Measurements from ENCODE around the gene SCLY. TPM values are rescaled to one million over a fixed set of nuclear protein-coding genes. Genes with fewer than 3 reads are reported as not detected.

SCLY gene
- total and polyA plus RNA-seq, 4 donors: 7.8 to 16.1 (median 12.1) TPM

DNA sequence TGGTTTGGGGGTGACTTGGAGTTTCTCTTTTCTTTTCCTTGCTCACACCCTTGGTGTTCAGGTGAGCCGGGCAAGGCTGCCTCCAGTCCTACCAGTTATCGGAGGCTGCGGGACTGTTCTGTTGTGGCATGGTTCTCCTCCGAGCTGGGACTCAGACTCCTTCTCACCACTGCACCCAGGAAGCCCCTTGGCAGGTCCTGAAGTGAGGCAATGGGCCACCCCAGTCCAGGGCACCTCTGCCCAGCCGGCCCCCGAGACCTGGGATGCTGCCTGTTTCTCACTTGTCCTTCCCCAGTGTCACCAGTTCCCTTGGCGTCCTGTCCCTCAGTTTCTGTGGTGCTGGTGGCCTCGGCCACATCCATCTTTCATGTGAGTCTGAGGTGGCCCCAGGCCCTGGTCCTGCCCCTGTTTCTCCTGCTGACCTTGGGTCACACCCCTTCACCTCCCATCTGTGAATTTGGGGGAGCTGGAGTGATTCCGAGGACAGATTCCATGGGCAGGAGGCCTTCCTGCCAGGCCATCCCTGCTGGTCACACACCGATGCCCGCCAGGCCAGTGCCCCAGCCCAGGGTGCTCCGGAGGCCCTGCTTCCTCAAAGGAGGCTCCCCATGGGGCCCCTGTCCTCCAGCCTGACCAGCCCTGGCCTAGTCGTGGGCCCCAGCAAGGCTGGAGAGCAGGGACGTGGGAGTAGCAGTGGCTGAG lies 71.1 kb downstream of the SCLY start:
- DNase-seq (no peak), ATAC-seq (ENCODE audit: insufficient read depth, low FRiP score) (no peak)
- Histone ChIP-seq H3K4me3 (no peak overlapping the region), H3K9ac (ENCODE audit: insufficient read depth in 1 of 2, low read length in 2 of 2) (no peak overlapping the region), H3K36me3 (ENCODE audit: control insufficient read depth in 4 of 4, insufficient read depth in 4 of 4, low read length in 4 of 4) (no peaks in the 10 kb centered on the region), H3K27ac (ENCODE audit: low read depth in 1 of 2, low read length in 1 of 2) (no peak overlapping the region), H3K9me3 (ENCODE audit: control insufficient read depth in 4 of 4, insufficient read depth in 3 of 4, low read length in 3 of 4) (no peaks in the 10 kb centered on the region), H3K4me1 (ENCODE audit: control insufficient read depth in 5 of 5, insufficient read depth in 5 of 5, low read length in 5 of 5) (peaks cover 0 to 19% (median 1%) of the 10 kb centered on the region in 5 donors), H3K27me3 (ENCODE audit: control insufficient read depth in 3 of 3, insufficient read depth in 3 of 3, low read length in 2 of 3) (peaks cover 0 to 2% (median 0%) of the 10 kb centered on the region in 3 donors)
- TF ChIP-seq CTCF (IDR thresholded peaks at IDR 0.05; ENCODE audit: control extremely low read depth, extremely low read depth): no peak
- 93 to 94% methylated on average over 14 of the region's 14 CpGs for WGBS, 2 donors

DNA sequence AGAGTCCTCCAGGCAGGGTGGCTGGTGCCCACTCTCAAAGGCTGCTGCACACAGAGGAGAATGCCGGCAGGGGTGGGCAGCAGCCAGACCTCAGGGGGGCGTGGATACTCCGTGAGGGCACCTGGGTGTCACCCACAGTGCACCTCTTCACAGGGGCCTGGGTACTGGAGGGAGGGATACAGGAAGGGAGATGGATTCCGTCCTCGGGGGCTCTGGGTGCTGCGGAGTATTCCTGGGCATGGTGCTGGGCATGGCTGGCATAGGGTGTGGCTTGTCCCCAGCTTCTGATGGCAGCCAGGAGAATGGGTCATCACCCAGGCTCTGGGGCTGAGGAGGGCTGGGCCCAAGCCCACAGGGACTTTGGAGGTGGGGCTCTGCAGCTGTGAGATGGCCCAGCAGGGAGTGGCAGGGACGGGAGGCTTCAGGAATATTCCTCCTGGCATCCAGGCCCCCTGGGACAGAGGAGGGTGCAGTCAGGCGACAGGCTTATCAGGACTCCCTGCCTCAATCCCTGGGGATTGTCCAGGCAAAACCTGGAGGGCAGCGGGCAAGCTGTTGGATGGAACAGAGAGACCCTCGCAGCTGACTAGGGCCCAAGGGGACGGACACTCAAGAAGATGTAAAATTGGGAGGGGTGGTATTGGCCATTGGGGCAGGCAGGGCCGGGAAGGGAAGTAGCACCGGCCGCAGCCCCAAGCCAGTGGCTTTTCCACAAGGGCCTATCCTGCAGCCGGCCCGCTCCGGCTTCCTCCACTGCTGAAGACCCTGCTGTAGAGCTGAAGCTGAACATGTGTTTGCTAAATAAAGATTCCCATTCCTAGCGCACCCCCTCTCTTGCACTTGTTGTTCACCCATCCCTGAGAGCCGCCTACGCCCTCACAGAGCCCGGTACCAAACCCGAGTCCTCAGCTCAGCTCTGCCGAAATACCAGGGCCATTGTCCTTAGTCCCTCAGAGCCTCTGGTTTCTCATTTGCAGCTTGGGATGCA lies 72.0 kb downstream of the SCLY start:
- DNase-seq (no peak), ATAC-seq (ENCODE audit: insufficient read depth, low FRiP score) (no peak)
- no peaks in the 10 kb centered on the region for H3K36me3 ChIP-seq (ENCODE audit: control insufficient read depth in 4 of 4, insufficient read depth in 4 of 4, low read length in 4 of 4)
- peaks cover 0 to 2% (median 0%) of the 10 kb centered on the region in 3 donors for H3K27me3 ChIP-seq (ENCODE audit: control insufficient read depth in 3 of 3, insufficient read depth in 3 of 3, low read length in 2 of 3)
- no peak overlapping the region for H3K4me3 ChIP-seq
- 93 to 94% methylated on average over 23 of the region's 23 CpGs for WGBS, 2 donors
- no peak for TF ChIP-seq CTCF (IDR thresholded peaks at IDR 0.05; ENCODE audit: control extremely low read depth, extremely low read depth)
- H3K9me3 ChIP-seq (ENCODE audit: control insufficient read depth in 4 of 4, insufficient read depth in 3 of 4, low read length in 3 of 4): no peaks in the 10 kb centered on the region
- H3K27ac ChIP-seq (ENCODE audit: low read depth in 1 of 2, low read length in 1 of 2): no peak overlapping the region
- no peak overlapping the region for H3K9ac ChIP-seq (ENCODE audit: insufficient read depth in 1 of 2, low read length in 2 of 2)
- peaks cover 0 to 13% (median 0%) of the 10 kb centered on the region in 5 donors for H3K4me1 ChIP-seq (ENCODE audit: control insufficient read depth in 5 of 5, insufficient read depth in 5 of 5, low read length in 5 of 5)

DNA sequence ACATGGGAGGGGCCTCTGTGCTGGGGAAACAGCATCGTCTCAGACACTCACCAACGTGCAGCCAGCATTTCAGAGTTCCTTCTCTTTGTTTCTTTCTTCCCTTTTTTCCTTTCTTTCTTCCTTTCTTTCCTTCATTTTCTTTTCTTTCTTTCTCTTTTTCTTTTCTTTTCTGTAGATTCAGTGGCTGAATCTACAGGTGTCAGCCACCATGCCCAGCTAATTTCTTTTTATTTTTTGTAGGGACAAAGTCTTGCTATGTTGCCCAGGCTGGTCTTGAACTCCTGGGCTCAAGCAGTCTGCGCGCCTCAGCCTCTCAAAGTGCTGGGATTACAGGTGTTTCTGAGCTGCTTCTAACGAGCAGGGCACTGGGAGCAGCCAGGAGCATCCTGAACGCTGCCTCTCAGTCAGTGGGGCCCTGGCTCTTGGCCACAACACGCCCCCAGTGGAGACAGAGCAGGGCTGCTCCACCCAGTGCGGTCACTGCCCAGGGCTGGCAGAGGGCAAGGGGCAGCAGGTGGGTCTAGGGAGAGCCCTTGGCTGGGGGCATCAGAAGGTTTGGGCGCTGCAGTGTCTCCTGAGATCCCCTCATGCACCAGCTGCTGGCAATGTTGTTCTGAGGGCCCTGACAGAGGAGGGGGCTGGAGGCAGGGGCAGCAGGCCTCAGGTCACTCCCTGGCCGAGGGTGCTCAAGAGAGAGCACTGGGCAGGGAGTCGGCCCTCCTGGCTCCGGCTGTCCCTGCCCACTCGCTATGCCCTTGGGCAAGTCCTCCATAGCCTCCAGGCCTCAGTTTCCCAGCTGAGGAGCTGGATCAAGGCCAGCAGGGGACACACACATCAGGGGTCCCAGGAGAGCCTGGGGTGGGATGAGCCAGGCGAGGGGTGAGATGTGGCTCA lies 72.9 kb downstream of the SCLY start:
- WGBS, 2 donors: 72 to 77% methylated on average over 12 to 14 of the region's 14 CpGs
- H3K9me3 ChIP-seq (ENCODE audit: control insufficient read depth in 4 of 4, insufficient read depth in 3 of 4, low read length in 3 of 4): no peaks in the 10 kb centered on the region
- H3K4me1 ChIP-seq (ENCODE audit: control insufficient read depth in 5 of 5, insufficient read depth in 5 of 5, low read length in 5 of 5): peaks cover 0 to 8% (median 2%) of the 10 kb centered on the region in 5 donors
- DNase-seq: no peak
- no peak overlapping the region for H3K9ac ChIP-seq (ENCODE audit: insufficient read depth in 1 of 2, low read length in 2 of 2)
- TF ChIP-seq CTCF (IDR thresholded peaks at IDR 0.05; ENCODE audit: control extremely low read depth, extremely low read depth): no peak
- H3K27ac ChIP-seq (ENCODE audit: low read depth in 1 of 2, low read length in 1 of 2): no peak overlapping the region
- no peak for ATAC-seq (ENCODE audit: insufficient read depth, low FRiP score)
- H3K36me3 ChIP-seq (ENCODE audit: control insufficient read depth in 4 of 4, insufficient read depth in 4 of 4, low read length in 4 of 4): no peaks in the 10 kb centered on the region
- H3K27me3 ChIP-seq (ENCODE audit: control insufficient read depth in 3 of 3, insufficient read depth in 3 of 3, low read length in 2 of 3): peaks cover 0 to 2% (median 0%) of the 10 kb centered on the region in 3 donors
- no peak overlapping the region for H3K4me3 ChIP-seq
